ENCODE measurements around the gene SELENOW.

GRCh38 chr19:47762151-47762550 lies 16.4 kb upstream of the SELENOW start:
- TF ChIP-seq EP300 (IDR thresholded peaks at IDR 0.05; ENCODE audit: borderline replicate concordance in 1 of 2, low read depth in 1 of 2, low read length in 1 of 2) (no peak), POLR2AphosphoS5 (IDR thresholded peaks at IDR 0.05; ENCODE audit: low read depth, low read length) (no peak), RAD21 (IDR thresholded peaks at IDR 0.05; ENCODE audit: low read length) (no peak), TEAD4 (IDR thresholded peaks at IDR 0.05; ENCODE audit: borderline replicate concordance, insufficient read depth) (no peak), RCOR1 (IDR thresholded peaks at IDR 0.05; ENCODE audit: low read length) (no peak)
- TF ChIP-seq, protein P1, sequence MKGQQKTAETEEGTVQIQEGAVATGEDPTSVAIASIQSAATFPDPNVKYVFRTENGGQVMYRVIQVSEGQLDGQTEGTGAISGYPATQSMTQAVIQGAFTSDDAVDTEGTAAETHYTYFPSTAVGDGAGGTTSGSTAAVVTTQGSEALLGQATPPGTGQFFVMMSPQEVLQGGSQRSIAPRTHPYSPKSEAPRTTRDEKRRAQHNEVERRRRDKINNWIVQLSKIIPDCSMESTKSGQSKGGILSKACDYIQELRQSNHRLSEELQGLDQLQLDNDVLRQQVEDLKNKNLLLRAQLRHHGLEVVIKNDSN (IDR thresholded peaks at IDR 0.05; ENCODE audit: borderline replicate concordance, low read depth), result no peak
- TF ChIP-seq, protein P2, sequence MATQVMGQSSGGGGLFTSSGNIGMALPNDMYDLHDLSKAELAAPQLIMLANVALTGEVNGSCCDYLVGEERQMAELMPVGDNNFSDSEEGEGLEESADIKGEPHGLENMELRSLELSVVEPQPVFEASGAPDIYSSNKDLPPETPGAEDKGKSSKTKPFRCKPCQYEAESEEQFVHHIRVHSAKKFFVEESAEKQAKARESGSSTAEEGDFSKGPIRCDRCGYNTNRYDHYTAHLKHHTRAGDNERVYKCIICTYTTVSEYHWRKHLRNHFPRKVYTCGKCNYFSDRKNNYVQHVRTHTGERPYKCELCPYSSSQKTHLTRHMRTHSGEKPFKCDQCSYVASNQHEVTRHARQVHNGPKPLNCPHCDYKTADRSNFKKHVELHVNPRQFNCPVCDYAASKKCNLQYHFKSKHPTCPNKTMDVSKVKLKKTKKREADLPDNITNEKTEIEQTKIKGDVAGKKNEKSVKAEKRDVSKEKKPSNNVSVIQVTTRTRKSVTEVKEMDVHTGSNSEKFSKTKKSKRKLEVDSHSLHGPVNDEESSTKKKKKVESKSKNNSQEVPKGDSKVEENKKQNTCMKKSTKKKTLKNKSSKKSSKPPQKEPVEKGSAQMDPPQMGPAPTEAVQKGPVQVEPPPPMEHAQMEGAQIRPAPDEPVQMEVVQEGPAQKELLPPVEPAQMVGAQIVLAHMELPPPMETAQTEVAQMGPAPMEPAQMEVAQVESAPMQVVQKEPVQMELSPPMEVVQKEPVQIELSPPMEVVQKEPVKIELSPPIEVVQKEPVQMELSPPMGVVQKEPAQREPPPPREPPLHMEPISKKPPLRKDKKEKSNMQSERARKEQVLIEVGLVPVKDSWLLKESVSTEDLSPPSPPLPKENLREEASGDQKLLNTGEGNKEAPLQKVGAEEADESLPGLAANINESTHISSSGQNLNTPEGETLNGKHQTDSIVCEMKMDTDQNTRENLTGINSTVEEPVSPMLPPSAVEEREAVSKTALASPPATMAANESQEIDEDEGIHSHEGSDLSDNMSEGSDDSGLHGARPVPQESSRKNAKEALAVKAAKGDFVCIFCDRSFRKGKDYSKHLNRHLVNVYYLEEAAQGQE (IDR thresholded peaks at IDR 0.05; ENCODE audit: low read depth, low read length), result no peak
- TF ChIP-seq, protein P3, sequence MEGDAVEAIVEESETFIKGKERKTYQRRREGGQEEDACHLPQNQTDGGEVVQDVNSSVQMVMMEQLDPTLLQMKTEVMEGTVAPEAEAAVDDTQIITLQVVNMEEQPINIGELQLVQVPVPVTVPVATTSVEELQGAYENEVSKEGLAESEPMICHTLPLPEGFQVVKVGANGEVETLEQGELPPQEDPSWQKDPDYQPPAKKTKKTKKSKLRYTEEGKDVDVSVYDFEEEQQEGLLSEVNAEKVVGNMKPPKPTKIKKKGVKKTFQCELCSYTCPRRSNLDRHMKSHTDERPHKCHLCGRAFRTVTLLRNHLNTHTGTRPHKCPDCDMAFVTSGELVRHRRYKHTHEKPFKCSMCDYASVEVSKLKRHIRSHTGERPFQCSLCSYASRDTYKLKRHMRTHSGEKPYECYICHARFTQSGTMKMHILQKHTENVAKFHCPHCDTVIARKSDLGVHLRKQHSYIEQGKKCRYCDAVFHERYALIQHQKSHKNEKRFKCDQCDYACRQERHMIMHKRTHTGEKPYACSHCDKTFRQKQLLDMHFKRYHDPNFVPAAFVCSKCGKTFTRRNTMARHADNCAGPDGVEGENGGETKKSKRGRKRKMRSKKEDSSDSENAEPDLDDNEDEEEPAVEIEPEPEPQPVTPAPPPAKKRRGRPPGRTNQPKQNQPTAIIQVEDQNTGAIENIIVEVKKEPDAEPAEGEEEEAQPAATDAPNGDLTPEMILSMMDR (IDR thresholded peaks at IDR 0.05), result no peak
